Fibroblast of skin of left quadriceps (primary cell): ENCODE measurements around the gene CERS3.

Experiments used
- DNase-seq, 2 experiments: peaks; one replicate each; pipeline ENCODE4 v3.0.0-alpha.2; 2013; ENCODE audit warnings: low read depth in 2 of 2

CERS3 gene

GRCh38 chr15:100529556-100529955, 806 bp upstream of the CERS3 start:
- no peak for DNase-seq

GRCh38 chr15:100526027-100526481, 2.7 kb downstream of the CERS3 start:
- no peak for DNase-seq

GRCh38 chr15:100525436-100525835, 3.3 kb downstream of the CERS3 start:
- no peak for DNase-seq

- no peak for DNase-seq
These were observed 4.4 kb downstream of the CERS3 start for GRCh38 chr15:100524326-100524725.

GRCh38 chr15:100521907-100522306, 6.8 kb downstream of the CERS3 start:
- no peak for DNase-seq

GRCh38 chr15:100520132-100520921, 8.4 kb downstream of the CERS3 start:
- DNase-seq, result no peak

- no peak for DNase-seq
These were observed 10.9 kb downstream of the CERS3 start for GRCh38 chr15:100517846-100518245.

- DNase-seq, result no peak
These were observed 11.9 kb downstream of the CERS3 start for GRCh38 chr15:100516643-100517512.

- no peak for DNase-seq
These were observed 13.0 kb downstream of the CERS3 start for GRCh38 chr15:100515758-100516157.

- DNase-seq, result no peak
These were observed 20.0 kb downstream of the CERS3 start for GRCh38 chr15:100508641-100509300.

GRCh38 chr15:100502651-100503050, 26.1 kb downstream of the CERS3 start:
- DNase-seq, result no peak

- DNase-seq, result no peak
These were observed 27.6 kb downstream of the CERS3 start for GRCh38 chr15:100501117-100501516.

GRCh38 chr15:100500226-100500990, 28.3 kb downstream of the CERS3 start:
- no peak for DNase-seq

GRCh38 chr15:100495861-100496260, 32.9 kb downstream of the CERS3 start:
- no peak for DNase-seq

GRCh38 chr15:100493213-100493612, 35.5 kb downstream of the CERS3 start:
- no peak for DNase-seq

- no peak for DNase-seq
These were observed 44.3 kb downstream of the CERS3 start for GRCh38 chr15:100484443-100484842.

GRCh38 chr15:100483370-100483769, 45.4 kb downstream of the CERS3 start:
- DNase-seq, result no peak

- no peak for DNase-seq
These were observed 51.9 kb downstream of the CERS3 start for GRCh38 chr15:100476805-100477204.

GRCh38 chr15:100472736-100473135, 56.0 kb downstream of the CERS3 start:
- no peak for DNase-seq

GRCh38 chr15:100471933-100472332, 56.8 kb downstream of the CERS3 start:
- no peak for DNase-seq

GRCh38 chr15:100468285-100468684, 60.5 kb downstream of the CERS3 start:
- no peak for DNase-seq

GRCh38 chr15:100466073-100466472, 62.7 kb downstream of the CERS3 start:
- DNase-seq, result no peak
